ENCODE results near the gene LRRC53.

DNA sequence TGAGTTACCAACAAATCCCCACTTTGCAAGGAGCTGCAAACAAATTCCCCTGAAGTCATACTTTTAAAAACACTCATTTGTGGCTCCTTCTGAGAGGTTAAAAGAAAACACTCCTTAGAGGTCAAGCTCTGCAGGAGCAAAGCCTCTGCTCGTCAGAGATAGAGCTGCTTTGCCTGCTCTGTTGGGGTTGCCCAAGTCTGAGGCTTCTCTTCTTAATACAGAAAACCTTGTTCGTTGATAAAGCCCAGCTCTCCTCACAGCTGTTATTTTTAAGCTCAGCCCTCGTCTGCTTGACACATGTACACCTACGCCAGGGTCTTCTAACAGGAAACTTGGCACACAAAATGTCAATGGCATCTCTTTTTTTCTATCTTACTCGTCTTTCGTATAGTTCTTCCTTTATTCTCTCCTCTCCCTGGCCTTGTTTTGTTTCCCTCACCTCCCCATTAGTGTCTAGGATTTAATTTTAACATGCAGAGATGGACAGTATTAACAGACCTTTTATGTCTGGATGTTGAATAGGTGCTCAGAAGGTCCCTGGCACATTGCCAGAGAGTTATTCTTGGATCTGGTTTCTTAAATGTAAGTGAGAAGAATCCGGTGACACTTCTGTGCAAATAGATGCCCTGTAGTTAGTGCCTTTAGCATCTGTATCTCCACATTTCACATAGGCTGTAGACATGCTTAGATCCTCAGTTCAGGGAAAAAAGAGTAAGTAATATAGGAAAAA, 86.0 kb downstream of the LRRC53 start:
- TF ChIP-seq, protein P1, sequence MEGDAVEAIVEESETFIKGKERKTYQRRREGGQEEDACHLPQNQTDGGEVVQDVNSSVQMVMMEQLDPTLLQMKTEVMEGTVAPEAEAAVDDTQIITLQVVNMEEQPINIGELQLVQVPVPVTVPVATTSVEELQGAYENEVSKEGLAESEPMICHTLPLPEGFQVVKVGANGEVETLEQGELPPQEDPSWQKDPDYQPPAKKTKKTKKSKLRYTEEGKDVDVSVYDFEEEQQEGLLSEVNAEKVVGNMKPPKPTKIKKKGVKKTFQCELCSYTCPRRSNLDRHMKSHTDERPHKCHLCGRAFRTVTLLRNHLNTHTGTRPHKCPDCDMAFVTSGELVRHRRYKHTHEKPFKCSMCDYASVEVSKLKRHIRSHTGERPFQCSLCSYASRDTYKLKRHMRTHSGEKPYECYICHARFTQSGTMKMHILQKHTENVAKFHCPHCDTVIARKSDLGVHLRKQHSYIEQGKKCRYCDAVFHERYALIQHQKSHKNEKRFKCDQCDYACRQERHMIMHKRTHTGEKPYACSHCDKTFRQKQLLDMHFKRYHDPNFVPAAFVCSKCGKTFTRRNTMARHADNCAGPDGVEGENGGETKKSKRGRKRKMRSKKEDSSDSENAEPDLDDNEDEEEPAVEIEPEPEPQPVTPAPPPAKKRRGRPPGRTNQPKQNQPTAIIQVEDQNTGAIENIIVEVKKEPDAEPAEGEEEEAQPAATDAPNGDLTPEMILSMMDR (IDR thresholded peaks at IDR 0.05) = no peak
- no peak for TF ChIP-seq POLR2A (IDR thresholded peaks at IDR 0.05)
- no peak for TF ChIP-seq POLR2AphosphoS5 (IDR thresholded peaks at IDR 0.05)
